Fibroblast of lung (primary cell): ENCODE measurements around the gene C10orf90. TPM values are rescaled to one million over a fixed set of nuclear protein-coding genes. Genes with fewer than 3 reads are reported as not detected.

ENCODE experiments used
- DNase-seq, 2 donors: peaks; one replicate each; pipeline versions ENCODE4 v3.0.0 to v3.0.0-alpha.2; 2010; ENCODE audit warnings: low read depth in 2 of 2
- H2AFZ ChIP-seq: 2 replicates; pipeline ENCODE4 v1.5.1; 2012; ENCODE audit warnings: low read length, control low read depth, inconsistent platforms
- H3K27ac ChIP-seq: 2 replicates; pipeline ENCODE4 v1.5.1; 2011; ENCODE audit warnings: low read length, control low read depth; ENCODE audit not compliant: insufficient read depth
- H3K27me3 ChIP-seq: 2 replicates; pipeline ENCODE4 v1.5.1; 2011; ENCODE audit warnings: mild to moderate bottlenecking, low read length; ENCODE audit not compliant: control insufficient read depth, insufficient read depth
- H3K36me3 ChIP-seq: 2 replicates; pipeline ENCODE4 v1.5.1; 2011; ENCODE audit warnings: low read length; ENCODE audit not compliant: control insufficient read depth, insufficient read depth
- H3K4me1 ChIP-seq: 2 replicates; pipeline ENCODE4 v1.5.1; 2011; ENCODE audit warnings: low read length; ENCODE audit not compliant: control insufficient read depth, insufficient read depth; ENCODE audit errors: extremely low read depth
- H3K4me2 ChIP-seq: 2 replicates; pipeline ENCODE4 v1.5.1; 2011; ENCODE audit warnings: low read length, control low read depth; ENCODE audit not compliant: insufficient read depth; ENCODE audit errors: extremely low read depth
- H3K4me3 ChIP-seq, 4 experiments: fragments of 200-600 bp in 1 of 4; sonication (generic) in 1 of 4; replicated peaks in 1 of 4; 2 replicates each; pipeline ENCODE4 v1.5.1; 2011 to 2016; ENCODE audit warnings: low read length in 4 of 4, low read depth in 3 of 4, mild to moderate bottlenecking in 3 of 4, control low read depth in 2 of 4, inconsistent platforms in 1 of 4, mixed read lengths in 1 of 4; ENCODE audit not compliant: insufficient read depth in 1 of 4; ENCODE audit errors: control extremely low read depth in 1 of 4
- H3K79me2 ChIP-seq: 2 replicates; pipeline ENCODE4 v1.5.1; 2012; ENCODE audit warnings: mild to moderate bottlenecking, low read length, inconsistent platforms; ENCODE audit not compliant: control insufficient read depth, insufficient read depth
- H3K9ac ChIP-seq: 2 replicates; pipeline ENCODE4 v1.5.1; 2011; ENCODE audit warnings: mild to moderate bottlenecking, low read length, control low read depth; ENCODE audit not compliant: insufficient read depth
- H3K9me3 ChIP-seq: 2 replicates; pipeline ENCODE4 v1.5.1; 2012; ENCODE audit warnings: low read depth, low read length; ENCODE audit not compliant: control insufficient read depth, insufficient read depth
- H4K20me1 ChIP-seq: 2 replicates; pipeline ENCODE4 v1.5.1; 2011; ENCODE audit warnings: low read length; ENCODE audit not compliant: control insufficient read depth, insufficient read depth; ENCODE audit errors: extremely low read depth
- EZH2 ChIP-seq: IDR thresholded peaks from 2 replicates; pipeline ENCODE4 v1.5.1; 2012; ENCODE audit warnings: low read length, control low read depth, mild to moderate bottlenecking; ENCODE audit errors: missing control alignments
- polyA plus RNA-seq, 2 donors: library from polyadenylated mRNA; depleted of rRNA in 1 of 2; stranded (reverse) in 1 of 2; unstranded in 1 of 2; fragments of >200 nt; gene quantifications; 2 replicates each; pipeline ENCODE4 v1.2.1, GENCODE V29; 2011 to 2012; ENCODE audit warnings: missing spikeins in 1 of 2
- total RNA-seq: library from RNA; depleted of rRNA; stranded (reverse); fragments of >200 nt; gene quantifications from 2 replicates; pipeline ENCODE4 v1.2.1, GENCODE V29; 2014
- TF ChIP-seq, protein P1 (sequence below), 2 donors: IDR thresholded peaks in 1 of 2; conservative IDR thresholded peaks in 1 of 2; 1 replicate in 1 of 2; 2 replicates in 1 of 2; pipeline ENCODE4 v1.5.1; 2011 to 2012; ENCODE audit warnings: low read length in 2 of 2, control low read depth in 1 of 2, inconsistent platforms in 1 of 2, low read depth in 1 of 2, mild to moderate bottlenecking in 1 of 2

C10orf90 gene
- total and polyA plus RNA-seq, 2 donors (not counting 1 experiment from before 2014, with no cell fraction given), result 0.17 to 0.65 TPM

DNA sequence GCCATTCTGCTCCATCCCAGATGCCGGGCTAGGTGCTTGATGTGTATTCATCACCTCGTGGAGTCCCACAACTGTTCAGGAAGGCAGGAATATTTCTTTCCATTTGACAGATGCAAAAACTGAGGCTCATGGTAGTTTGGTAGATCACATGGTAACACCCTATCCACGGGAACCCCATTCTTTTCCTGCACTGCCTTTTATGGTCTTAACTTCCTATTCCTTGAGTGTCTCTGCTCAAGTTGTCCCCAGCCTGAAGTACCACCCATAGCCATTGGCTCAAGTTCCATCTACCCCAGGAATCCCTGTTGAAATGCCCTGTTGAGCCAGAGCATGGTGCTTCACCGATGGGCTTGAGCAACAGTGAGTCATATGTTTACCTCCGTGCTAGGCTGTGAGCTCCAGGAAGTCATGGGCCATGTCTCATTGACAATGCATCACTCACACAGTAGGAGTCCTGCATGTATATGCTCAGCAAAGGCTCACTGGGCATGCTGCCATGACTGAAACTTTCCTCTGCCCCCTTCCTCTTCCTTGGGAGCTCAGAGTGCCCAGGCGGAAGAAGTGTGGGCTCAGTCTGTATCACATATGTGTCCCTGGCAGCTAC is 210.5 kb downstream of the C10orf90 start:
- Histone ChIP-seq H3K27ac (peak overlapping the region; percentile 77), H3K36me3 (no peaks in the 10 kb centered on the region), H4K20me1 (no peaks in the 10 kb centered on the region), H3K9me3 (no peaks in the 10 kb centered on the region), H3K79me2 (no peaks in the 10 kb centered on the region), H3K9ac (no peak overlapping the region), H3K27me3 (no peaks in the 10 kb centered on the region), H3K4me3 (no peak overlapping the region), H3K4me2 (peak overlapping the region; percentile 51), H2AFZ (no peak overlapping the region), H3K4me1 (peaks cover 24% of the 10 kb centered on the region)
- no peak for TF ChIP-seq EZH2
- TF ChIP-seq, protein P1, sequence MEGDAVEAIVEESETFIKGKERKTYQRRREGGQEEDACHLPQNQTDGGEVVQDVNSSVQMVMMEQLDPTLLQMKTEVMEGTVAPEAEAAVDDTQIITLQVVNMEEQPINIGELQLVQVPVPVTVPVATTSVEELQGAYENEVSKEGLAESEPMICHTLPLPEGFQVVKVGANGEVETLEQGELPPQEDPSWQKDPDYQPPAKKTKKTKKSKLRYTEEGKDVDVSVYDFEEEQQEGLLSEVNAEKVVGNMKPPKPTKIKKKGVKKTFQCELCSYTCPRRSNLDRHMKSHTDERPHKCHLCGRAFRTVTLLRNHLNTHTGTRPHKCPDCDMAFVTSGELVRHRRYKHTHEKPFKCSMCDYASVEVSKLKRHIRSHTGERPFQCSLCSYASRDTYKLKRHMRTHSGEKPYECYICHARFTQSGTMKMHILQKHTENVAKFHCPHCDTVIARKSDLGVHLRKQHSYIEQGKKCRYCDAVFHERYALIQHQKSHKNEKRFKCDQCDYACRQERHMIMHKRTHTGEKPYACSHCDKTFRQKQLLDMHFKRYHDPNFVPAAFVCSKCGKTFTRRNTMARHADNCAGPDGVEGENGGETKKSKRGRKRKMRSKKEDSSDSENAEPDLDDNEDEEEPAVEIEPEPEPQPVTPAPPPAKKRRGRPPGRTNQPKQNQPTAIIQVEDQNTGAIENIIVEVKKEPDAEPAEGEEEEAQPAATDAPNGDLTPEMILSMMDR (conservative IDR thresholded peaks at IDR 0.05 in 1 of 2, IDR thresholded peaks at IDR 0.05 in 1 of 2; ENCODE audit: low read depth in 1 of 2, low read length in 2 of 2), result no peak
- peak; percentile 90 to 95 for DNase-seq

DNA sequence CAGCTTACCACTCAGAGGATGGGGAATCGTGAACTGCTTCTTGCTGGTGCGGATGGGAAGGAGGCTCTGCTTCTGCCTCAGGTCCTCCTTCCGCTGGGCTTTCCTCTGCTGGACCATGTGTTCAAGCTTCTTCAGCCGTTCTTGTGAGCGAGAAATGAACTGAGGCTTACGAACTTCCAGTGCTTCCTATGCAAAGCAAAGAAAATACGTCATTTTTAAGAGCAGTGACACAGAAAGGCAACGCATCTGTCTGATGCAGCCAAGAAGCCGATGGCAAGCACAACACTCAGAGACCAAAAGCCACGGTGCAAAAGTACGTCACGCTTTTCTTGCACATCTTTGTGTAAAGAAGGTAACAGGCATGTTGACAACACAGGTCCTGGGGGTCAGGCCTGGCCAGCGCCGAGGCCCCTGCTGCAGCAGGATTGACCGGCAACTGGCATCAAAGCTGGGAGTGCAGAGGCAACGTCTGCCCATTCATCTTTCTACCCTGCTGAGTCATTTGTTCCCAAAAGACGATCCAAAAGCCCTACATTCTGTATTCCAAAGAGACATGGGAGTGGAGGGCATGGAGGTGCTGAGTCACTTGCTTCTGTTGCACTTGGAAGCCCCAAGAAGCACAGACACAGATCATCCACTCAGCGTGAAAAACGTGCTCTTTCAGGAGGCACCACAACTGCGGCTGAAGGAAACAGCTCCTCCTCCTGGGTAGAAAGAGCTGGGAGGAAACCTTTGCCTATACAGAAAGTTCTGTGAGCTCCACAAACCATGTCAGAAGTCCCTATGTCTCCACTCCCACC is 211.3 kb downstream of the C10orf90 start:
- Histone ChIP-seq H3K4me1 (peaks cover 24% of the 10 kb centered on the region), H3K36me3 (no peaks in the 10 kb centered on the region), H2AFZ (no peak overlapping the region), H3K27me3 (no peaks in the 10 kb centered on the region), H3K9me3 (no peaks in the 10 kb centered on the region), H3K4me2 (peak overlapping the region; percentile 59), H3K4me3 (no peak overlapping the region), H3K9ac (no peak overlapping the region), H4K20me1 (no peaks in the 10 kb centered on the region), H3K79me2 (no peaks in the 10 kb centered on the region), H3K27ac (peak overlapping the region; percentile 59)
- TF ChIP-seq, protein P1 (conservative IDR thresholded peaks at IDR 0.05 in 1 of 2, IDR thresholded peaks at IDR 0.05 in 1 of 2; ENCODE audit: low read depth in 1 of 2, low read length in 2 of 2), result peak; percentile 18 to 57
- TF ChIP-seq EZH2, result no peak
- peak; percentile 91 to 96 for DNase-seq

DNA sequence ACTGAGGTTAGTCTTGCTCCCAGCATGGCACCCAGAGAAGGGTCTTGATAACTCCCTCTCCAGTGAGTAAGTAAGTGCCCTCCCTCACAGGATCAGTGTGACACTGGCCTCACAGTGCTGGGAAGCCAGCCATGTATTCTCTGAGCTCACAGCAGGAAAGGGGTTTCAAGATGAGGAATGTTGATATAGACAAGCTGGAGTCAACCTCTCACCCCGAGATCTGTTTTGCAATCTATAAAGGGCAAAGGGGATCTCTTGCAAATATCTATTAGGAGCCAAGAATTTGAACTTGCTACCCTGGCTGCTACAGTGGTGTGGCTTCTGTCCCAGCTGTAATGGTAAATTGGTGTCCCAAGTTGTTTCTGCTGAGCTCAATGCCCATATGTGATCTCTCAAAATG is 212.0 kb downstream of the C10orf90 start:
- peaks cover 24% of the 10 kb centered on the region for H3K4me1 ChIP-seq
- H3K9me3 ChIP-seq, result no peaks in the 10 kb centered on the region
- H3K27me3 ChIP-seq, result no peaks in the 10 kb centered on the region
- peak overlapping the region; percentile 59 for H3K4me2 ChIP-seq
- H3K27ac ChIP-seq, result peak overlapping the region; percentile 59
- no peaks in the 10 kb centered on the region for H4K20me1 ChIP-seq
- H3K79me2 ChIP-seq, result no peaks in the 10 kb centered on the region
- H2AFZ ChIP-seq, result no peak overlapping the region
- no peak overlapping the region for H3K4me3 ChIP-seq
- H3K9ac ChIP-seq, result no peak overlapping the region
- TF ChIP-seq, protein P1 (conservative IDR thresholded peaks at IDR 0.05 in 1 of 2, IDR thresholded peaks at IDR 0.05 in 1 of 2; ENCODE audit: low read depth in 1 of 2, low read length in 2 of 2), result no peak
- TF ChIP-seq EZH2, result no peak
- peak; percentile 55 to 91 for DNase-seq
- H3K36me3 ChIP-seq, result no peaks in the 10 kb centered on the region
